GM23338 (cell line): Measurements from ENCODE around the gene ZNF568. TPM values are rescaled to one million over a fixed set of nuclear protein-coding genes. Genes with fewer than 3 reads are reported as not detected.

Experiments used
- ATAC-seq: fragments of 200-7000 bp; cut with Tn5 transposase; 3 replicates; pipeline ENCODE4 v1.9.1; 2020
- DNase-seq: peaks from one replicate; pipeline ENCODE4 v3.0.0-alpha.2; 2015; ENCODE audit warnings: low spot score
- H2AFZ ChIP-seq: fragments of 200-600 bp; sonication (generic); 2 replicates; pipeline ENCODE4 v1.8.0; 2016; ENCODE audit warnings: antibody characterized with exemption, mild to moderate bottlenecking, moderate library complexity
- H3F3A ChIP-seq: fragments of 200-600 bp; sonication (generic); replicated peaks from 2 replicates; pipeline ENCODE4 v1.8.0; 2017; ENCODE audit warnings: antibody characterized with exemption, mixed run types, low read depth
- H3K27ac ChIP-seq: fragments of 200-600 bp; sonication (generic); 2 replicates; pipeline ENCODE4 v1.6.1; 2016; ENCODE audit warnings: low read depth
- H3K27me3 ChIP-seq: fragments of 200-600 bp; sonication (generic); 2 replicates; pipeline ENCODE4 v1.8.0; 2016; ENCODE audit warnings: mild to moderate bottlenecking, mixed run types, moderate library complexity; ENCODE audit not compliant: insufficient read depth
- H3K36me3 ChIP-seq: fragments of 200-600 bp; sonication (generic); 2 replicates; pipeline ENCODE4 v1.8.0; 2016; ENCODE audit warnings: mild to moderate bottlenecking; ENCODE audit not compliant: insufficient read depth
- H3K4me1 ChIP-seq: fragments of 200-600 bp; sonication (generic); 2 replicates; pipeline ENCODE4 v1.8.0; 2016; ENCODE audit warnings: mild to moderate bottlenecking, moderate library complexity; ENCODE audit not compliant: insufficient read depth
- H3K4me2 ChIP-seq: fragments of 200-600 bp; sonication (generic); 2 replicates; pipeline ENCODE4 v1.7.1; 2017; ENCODE audit warnings: mixed run types
- H3K4me3 ChIP-seq: fragments of 200-600 bp; sonication (generic); 2 replicates; pipeline ENCODE4 v1.6.1; 2016; ENCODE audit warnings: mixed run types
- H3K79me2 ChIP-seq: fragments of 200-600 bp; sonication (generic); replicated peaks from 2 replicates; pipeline ENCODE4 v1.8.0; 2017; ENCODE audit warnings: mild to moderate bottlenecking; ENCODE audit not compliant: insufficient read depth
- H3K9me2 ChIP-seq: fragments of 200-600 bp; sonication (generic); 2 replicates; pipeline ENCODE4 v1.8.0; 2017; ENCODE audit not compliant: insufficient read depth
- H4K20me1 ChIP-seq: fragments of 200-600 bp; sonication (generic); replicated peaks from 2 replicates; pipeline ENCODE4 v1.8.0; 2017; ENCODE audit warnings: mild to moderate bottlenecking; ENCODE audit not compliant: insufficient read depth
- H3K27ac Mint-ChIP-seq: 2 replicates; pipeline ENCODE4 v1.8.0; 2020; ENCODE audit warnings: inconsistent platforms, mild to moderate bottlenecking, moderate library complexity, mixed read lengths
- H3K27me3 Mint-ChIP-seq: 3 replicates; pipeline ENCODE4 v1.8.0; 2022; ENCODE audit warnings: low read depth, mild to moderate bottlenecking, moderate library complexity, mixed read lengths, inconsistent platforms; ENCODE audit not compliant: insufficient read depth, poor library complexity
- H3K36me3 Mint-ChIP-seq: 3 replicates; pipeline ENCODE4 v1.8.0; 2021; ENCODE audit warnings: low read depth, mild to moderate bottlenecking, inconsistent platforms, moderate library complexity, mixed read lengths
- H3K4me1 Mint-ChIP-seq: 3 replicates; pipeline ENCODE4 v1.8.0; 2020; ENCODE audit warnings: mild to moderate bottlenecking, inconsistent platforms, mixed read lengths
- H3K4me3 Mint-ChIP-seq: 3 replicates; pipeline ENCODE4 v1.8.0; 2021; ENCODE audit warnings: moderate library complexity, mild to moderate bottlenecking, inconsistent platforms, mixed read lengths
- H3K9me3 Mint-ChIP-seq: 3 replicates; pipeline ENCODE4 v1.8.0; 2020; ENCODE audit warnings: moderate library complexity, mild to moderate bottlenecking, inconsistent platforms, mixed read lengths
- CREB1 ChIP-seq: fragments of 250-450 bp; sonication (Bioruptor Pico); IDR thresholded peaks from 2 replicates; pipeline ENCODE4 v1.5.0; 2020; ENCODE audit warnings: low read depth, mild to moderate bottlenecking, moderate library complexity
- CTCF ChIP-seq, 2 experiments: fragments of 200-600 bp in 1 of 2; sonication (generic) in 1 of 2; conservative IDR thresholded peaks; 2 replicates each; pipeline versions ENCODE4 v1.5.1 to v1.6.1; 2016 to 2017; ENCODE audit warnings: antibody characterized with exemption in 2 of 2, low read depth in 2 of 2, mild to moderate bottlenecking in 2 of 2, moderate library complexity in 1 of 2
- ETS1 ChIP-seq: IDR thresholded peaks from 2 replicates; pipeline ENCODE4 v1.6.1; 2016; ENCODE audit warnings: antibody characterized with exemption
- EZH2 ChIP-seq: fragments of 200-600 bp; sonication (generic); IDR thresholded peaks from one replicate; pipeline ENCODE4 v1.8.0; 2017; ENCODE audit warnings: antibody characterized with exemption, mild to moderate bottlenecking, low read depth; ENCODE audit not compliant: unreplicated experiment
- EZH2phosphoT487 ChIP-seq: fragments of 200-600 bp; sonication (generic); IDR thresholded peaks from one replicate; pipeline ENCODE4 v1.8.1; 2018; ENCODE audit warnings: antibody characterized with exemption; ENCODE audit not compliant: unreplicated experiment
- NANOG ChIP-seq: IDR thresholded peaks from 2 replicates; pipeline ENCODE4 v1.6.1; 2016; ENCODE audit warnings: antibody characterized with exemption, borderline replicate concordance
- POLR2AphosphoS5 ChIP-seq: IDR thresholded peaks from 2 replicates; pipeline ENCODE4 v1.6.1; 2016; ENCODE audit warnings: antibody characterized with exemption, low read depth
- STAT1 ChIP-seq: IDR thresholded peaks from one replicate; pipeline ENCODE4 v1.6.1; 2016; ENCODE audit warnings: antibody characterized with exemption; ENCODE audit not compliant: unreplicated experiment
- ZNF331 ChIP-seq: fragments of 250-450 bp; sonication (Bioruptor Pico); IDR thresholded peaks from 2 replicates; pipeline ENCODE4 v1.5.0; 2020; ENCODE audit warnings: low read depth, mild to moderate bottlenecking, moderate library complexity
- polyA plus RNA-seq: library from polyadenylated mRNA; unstranded; fragments of >200 nt; fragmentation: Nextera tagmentation; extraction: Ambion mirVana; gene quantifications from 2 replicates; pipeline ENCODE4 v1.2.1, GENCODE V29; 2016
- total RNA-seq: library from RNA; depleted of rRNA; stranded (reverse); fragments of >200 nt; shearing (Covaris generic); gene quantifications from 2 replicates; pipeline ENCODE4 v1.2.3, GENCODE V29; 2014

The ZNF568 gene
- total and polyA plus RNA-seq, 2 experiments from 2014 or later, result 7.6 to 10.5 TPM

- no peak overlapping the region for H3K27ac ChIP-seq
- H3K4me3 Mint-ChIP-seq, result no peak overlapping the region
- H3K4me3 ChIP-seq, result no peak overlapping the region
- ATAC-seq (no peak), DNase-seq (no peak)
- no peaks in the 10 kb centered on the region for H3K4me1 ChIP-seq
- H4K20me1 ChIP-seq, result no peaks in the 10 kb centered on the region
- H3K9me2 ChIP-seq, result no peaks in the 10 kb centered on the region
- H3K27ac Mint-ChIP-seq, result no peak overlapping the region
- H3F3A ChIP-seq, result no peaks in the 10 kb centered on the region
- H3K36me3 Mint-ChIP-seq, result peaks cover 64% of the 10 kb centered on the region
- no peaks in the 10 kb centered on the region for H3K27me3 ChIP-seq
- H3K4me2 ChIP-seq, result no peak overlapping the region
- no peaks in the 10 kb centered on the region for H3K4me1 Mint-ChIP-seq
- peaks cover 79% of the 10 kb centered on the region for H3K9me3 Mint-ChIP-seq
- H2AFZ ChIP-seq, result no peak overlapping the region
- H3K27me3 Mint-ChIP-seq, result no peaks in the 10 kb centered on the region
- H3K79me2 ChIP-seq, result no peaks in the 10 kb centered on the region
- H3K36me3 ChIP-seq, result peaks cover 3% of the 10 kb centered on the region; the same call in 1 of the 2 replicates
- no peak for TF ChIP-seq NANOG
- no peak for TF ChIP-seq EZH2
- TF ChIP-seq EZH2phosphoT487, result no peak
- TF ChIP-seq ZNF331, result no peak
- TF ChIP-seq STAT1, result no peak
- no peak for TF ChIP-seq ETS1
- no peak for TF ChIP-seq POLR2AphosphoS5
- TF ChIP-seq CTCF (conservative IDR thresholded peaks at IDR 0.05; ENCODE audit: low read depth in 2 of 2), result no peak
- no peak for TF ChIP-seq CREB1 (CRISPR knock-in tag)
These were observed 15.6 kb downstream of the ZNF568 start for GRCh38 chr19:36931684-36932083.

DNA sequence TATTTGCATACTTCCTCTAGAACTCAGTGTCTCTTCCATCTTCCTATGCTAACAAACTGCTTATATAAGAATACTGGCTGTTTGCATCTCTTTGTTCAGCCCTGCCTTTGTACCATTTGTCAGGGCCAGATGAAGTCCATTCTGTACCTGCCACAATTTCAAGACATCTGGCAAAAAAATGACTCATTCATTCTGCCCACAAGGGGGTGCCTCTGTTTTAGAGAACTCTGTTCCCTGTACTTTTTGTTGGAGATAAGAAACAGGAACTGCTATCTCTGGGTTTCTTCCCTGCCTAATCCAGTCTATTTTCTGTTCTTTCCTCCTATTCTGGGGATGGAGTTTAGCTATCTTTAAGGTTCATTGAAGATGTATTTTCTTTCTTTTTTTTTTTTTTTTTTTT is 23.0 kb downstream of the ZNF568 start:
- no peak overlapping the region for H3K4me3 ChIP-seq
- Mint-ChIP-seq H3K9me3 (peaks cover 77% of the 10 kb centered on the region), H3K36me3 (peaks cover 80% of the 10 kb centered on the region), H3K4me1 (no peaks in the 10 kb centered on the region), H3K27me3 (no peaks in the 10 kb centered on the region), H3K4me3 (no peak overlapping the region), H3K27ac (no peak overlapping the region)
- DNase-seq (peak; percentile 52), ATAC-seq (no peak)
- H3K36me3 ChIP-seq, result 0 out of 2 replicates have a peak, but pooled peaks cover 5% of the 10 kb centered on the region
- no peak overlapping the region for H3K4me2 ChIP-seq
- no peak overlapping the region for H3K27ac ChIP-seq
- no peaks in the 10 kb centered on the region for H3K79me2 ChIP-seq
- no peaks in the 10 kb centered on the region for H3F3A ChIP-seq
- no peaks in the 10 kb centered on the region for H4K20me1 ChIP-seq
- no peak for TF ChIP-seq NANOG
- TF ChIP-seq CTCF (conservative IDR thresholded peaks at IDR 0.05; ENCODE audit: low read depth in 2 of 2), result peak; percentile 58 to 62
- no peaks in the 10 kb centered on the region for H3K9me2 ChIP-seq
- H2AFZ ChIP-seq, result no peak overlapping the region
- no peaks in the 10 kb centered on the region for H3K4me1 ChIP-seq
- H3K27me3 ChIP-seq, result no peaks in the 10 kb centered on the region
